Measurements from ENCODE around the gene SMAD3.
"Not testable (repeated sequence)": the region's sequence is repeated elsewhere in the genome, so short reads cannot be mapped to it uniquely, and the experiment has no call there.

The SMAD3 gene

GRCh38 chr15:67120009-67120838 is 54.8 kb downstream of the SMAD3 start:
- Histone ChIP-seq H3K79me2 (ENCODE audit: insufficient read depth, low read length) (no peaks in the 10 kb centered on the region), H2AFZ (ENCODE audit: low read depth, low read length) (no peak overlapping the region), H3K4me1 (ENCODE audit: insufficient read depth, low read length) (no peaks in the 10 kb centered on the region), H3K27ac (ENCODE audit: low read length) (no peak overlapping the region), H3K9ac (ENCODE audit: low read depth, low read length) (no peak overlapping the region), H3K4me3 (ENCODE audit: low read depth in 1 of 2, low read length in 2 of 2) (no peak overlapping the region), H3K4me2 (ENCODE audit: insufficient read depth, low read length) (no peak overlapping the region), H3K36me3 (ENCODE audit: insufficient read depth, low read length) (no peaks in the 10 kb centered on the region), H4K20me1 (ENCODE audit: insufficient read depth, low read length) (no peaks in the 10 kb centered on the region), H3K9me3 (ENCODE audit: insufficient read depth, low read length, severe bottlenecking) (no peaks in the 10 kb centered on the region), H3K27me3 (ENCODE audit: insufficient read depth, low read length, poor library complexity) (no peaks in the 10 kb centered on the region)
- no peak for ATAC-seq (ENCODE audit: insufficient read depth, low read depth)
- TF ChIP-seq EZH2 (IDR thresholded peaks at IDR 0.05; ENCODE audit: borderline replicate concordance, low read depth, low read length, severe bottlenecking) (no peak), CTCF (IDR thresholded peaks at IDR 0.05; ENCODE audit: borderline replicate concordance, extremely low read depth, low read length, poor library complexity, severe bottlenecking) (no peak)
- DNase-seq, result no peak

- Histone ChIP-seq H3K27me3 (ENCODE audit: insufficient read depth, low read length, poor library complexity) (no peaks in the 10 kb centered on the region), H3K4me3 (ENCODE audit: low read depth in 1 of 2, low read length in 2 of 2) (no peak overlapping the region), H3K36me3 (ENCODE audit: insufficient read depth, low read length) (no peaks in the 10 kb centered on the region), H3K27ac (ENCODE audit: low read length) (no peak overlapping the region), H2AFZ (ENCODE audit: low read depth, low read length) (no peak overlapping the region), H3K9ac (ENCODE audit: low read depth, low read length) (no peak overlapping the region), H3K9me3 (ENCODE audit: insufficient read depth, low read length, severe bottlenecking) (no peaks in the 10 kb centered on the region), H3K79me2 (ENCODE audit: insufficient read depth, low read length) (no peaks in the 10 kb centered on the region), H4K20me1 (ENCODE audit: insufficient read depth, low read length) (no peaks in the 10 kb centered on the region), H3K4me1 (ENCODE audit: insufficient read depth, low read length) (no peaks in the 10 kb centered on the region), H3K4me2 (ENCODE audit: insufficient read depth, low read length) (no peak overlapping the region)
- no peak for ATAC-seq (ENCODE audit: insufficient read depth, low read depth)
- DNase-seq, result no peak
- TF ChIP-seq EZH2 (IDR thresholded peaks at IDR 0.05; ENCODE audit: borderline replicate concordance, low read depth, low read length, severe bottlenecking), result no peak
- TF ChIP-seq CTCF (IDR thresholded peaks at IDR 0.05; ENCODE audit: borderline replicate concordance, extremely low read depth, low read length, poor library complexity, severe bottlenecking), result no peak
Observed at GRCh38 chr15:67120839-67121643, 55.6 kb downstream of the SMAD3 start.

- H3K36me3 ChIP-seq (ENCODE audit: insufficient read depth, low read length), result no peaks in the 10 kb centered on the region
- no peak overlapping the region for H2AFZ ChIP-seq (ENCODE audit: low read depth, low read length)
- no peak for TF ChIP-seq EZH2 (IDR thresholded peaks at IDR 0.05; ENCODE audit: borderline replicate concordance, low read depth, low read length, severe bottlenecking)
- no peak for TF ChIP-seq CTCF (IDR thresholded peaks at IDR 0.05; ENCODE audit: borderline replicate concordance, extremely low read depth, low read length, poor library complexity, severe bottlenecking)
- H4K20me1 ChIP-seq (ENCODE audit: insufficient read depth, low read length), result no peaks in the 10 kb centered on the region
- H3K4me3 ChIP-seq (ENCODE audit: low read depth in 1 of 2, low read length in 2 of 2), result no peak overlapping the region
- ATAC-seq (ENCODE audit: insufficient read depth, low read depth) (no peak), DNase-seq (no peak)
- H3K4me2 ChIP-seq (ENCODE audit: insufficient read depth, low read length), result no peak overlapping the region
- H3K9ac ChIP-seq (ENCODE audit: low read depth, low read length), result no peak overlapping the region
- H3K79me2 ChIP-seq (ENCODE audit: insufficient read depth, low read length), result no peaks in the 10 kb centered on the region
- no peaks in the 10 kb centered on the region for H3K4me1 ChIP-seq (ENCODE audit: insufficient read depth, low read length)
- H3K9me3 ChIP-seq (ENCODE audit: insufficient read depth, low read length, severe bottlenecking), result no peaks in the 10 kb centered on the region
- no peaks in the 10 kb centered on the region for H3K27me3 ChIP-seq (ENCODE audit: insufficient read depth, low read length, poor library complexity)
- no peak overlapping the region for H3K27ac ChIP-seq (ENCODE audit: low read length)
Observed at GRCh38 chr15:67121644-67122605, 56.5 kb downstream of the SMAD3 start.

GRCh38 chr15:67122816-67123215 is 57.4 kb downstream of the SMAD3 start:
- ATAC-seq (ENCODE audit: insufficient read depth, low read depth); H3K4me3 ChIP-seq (ENCODE audit: low read depth in 1 of 2, low read length in 2 of 2); H3K4me1 ChIP-seq (ENCODE audit: insufficient read depth, low read length); H3K27ac ChIP-seq (ENCODE audit: low read length); H3K36me3 ChIP-seq (ENCODE audit: insufficient read depth, low read length); H3K27me3 ChIP-seq (ENCODE audit: insufficient read depth, low read length, poor library complexity); H3K79me2 ChIP-seq (ENCODE audit: insufficient read depth, low read length); H4K20me1 ChIP-seq (ENCODE audit: insufficient read depth, low read length); DNase-seq; H3K9ac ChIP-seq (ENCODE audit: low read depth, low read length); H3K9me3 ChIP-seq (ENCODE audit: insufficient read depth, low read length, severe bottlenecking); H2AFZ ChIP-seq (ENCODE audit: low read depth, low read length); H3K4me2 ChIP-seq (ENCODE audit: insufficient read depth, low read length): not testable (repeated sequence)

GRCh38 chr15:67123291-67123690 is 57.9 kb downstream of the SMAD3 start:
- H3K4me2 ChIP-seq (ENCODE audit: insufficient read depth, low read length); H3K27ac ChIP-seq (ENCODE audit: low read length); H3K9ac ChIP-seq (ENCODE audit: low read depth, low read length); H3K4me1 ChIP-seq (ENCODE audit: insufficient read depth, low read length); ATAC-seq (ENCODE audit: insufficient read depth, low read depth); H3K79me2 ChIP-seq (ENCODE audit: insufficient read depth, low read length); H3K4me3 ChIP-seq (ENCODE audit: low read depth in 1 of 2, low read length in 2 of 2); H2AFZ ChIP-seq (ENCODE audit: low read depth, low read length); H3K9me3 ChIP-seq (ENCODE audit: insufficient read depth, low read length, severe bottlenecking); DNase-seq; H4K20me1 ChIP-seq (ENCODE audit: insufficient read depth, low read length); H3K27me3 ChIP-seq (ENCODE audit: insufficient read depth, low read length, poor library complexity); H3K36me3 ChIP-seq (ENCODE audit: insufficient read depth, low read length): not testable (repeated sequence)
